NCI-H2171 treated with DMSO at 0.1 percent for 48 hours (cell line): ENCODE measurements around the gene STRIP2.
"Not testable (repeated sequence)": the region's sequence is repeated elsewhere in the genome, so short reads cannot be mapped to it uniquely, and the experiment has no call there.

ENCODE experiments used
- DNase-seq: peaks from one replicate; lab custom pipeline; 2025; lab: John Stamatoyannopoulos, UW

Gene STRIP2

DNA sequence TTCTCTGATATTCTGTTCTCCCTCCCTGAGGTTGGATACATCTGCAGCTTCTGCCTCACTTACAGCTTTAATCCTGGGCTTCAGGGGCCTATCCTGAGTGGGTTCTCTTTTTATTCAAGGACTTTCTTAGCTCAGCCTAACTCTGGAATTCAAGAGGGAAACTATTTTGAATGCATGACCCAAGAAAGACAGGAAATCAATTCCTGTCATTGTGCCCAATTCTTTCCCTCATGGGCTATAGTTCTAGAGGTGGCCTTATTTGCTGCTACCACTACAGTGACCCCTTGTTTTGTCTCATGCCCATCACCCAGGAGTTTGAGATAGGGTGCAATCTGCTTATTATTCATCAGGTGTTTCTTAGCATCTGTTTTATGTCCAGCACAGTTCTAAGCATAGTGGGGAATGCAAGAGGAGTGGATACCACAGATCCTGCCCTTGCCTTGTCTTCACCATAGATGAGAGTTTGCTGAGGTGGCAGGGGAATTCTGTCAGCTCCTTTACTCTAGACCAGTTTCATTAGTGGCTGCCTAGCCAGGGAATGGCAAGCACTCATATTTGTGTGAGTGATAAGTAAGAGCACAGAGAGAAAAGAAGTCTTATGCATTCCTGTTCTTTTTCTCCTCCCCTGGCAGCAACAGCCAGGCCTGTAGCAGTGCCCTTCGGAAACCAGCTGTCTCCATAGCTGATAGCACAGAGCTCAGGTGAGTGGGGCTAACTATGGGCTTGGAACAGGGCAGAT lies 19.4 kb downstream of the STRIP2 start:
- no peak for DNase-seq

DNA sequence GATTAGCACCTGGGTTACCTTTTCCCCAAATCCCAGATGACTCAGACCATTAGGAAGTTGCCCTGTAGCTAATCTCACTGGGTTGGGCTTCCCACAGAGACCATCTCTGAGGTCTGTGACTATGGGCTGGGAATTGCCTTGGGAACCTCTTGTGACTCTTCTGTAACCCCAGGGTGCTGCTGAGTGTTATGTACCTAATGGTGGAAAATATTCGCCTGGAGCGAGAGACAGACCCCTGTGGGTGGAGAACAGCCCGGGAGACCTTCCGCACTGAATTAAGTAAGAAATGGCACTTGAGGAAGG lies 20.0 kb downstream of the STRIP2 start:
- DNase-seq: no peak

DNA sequence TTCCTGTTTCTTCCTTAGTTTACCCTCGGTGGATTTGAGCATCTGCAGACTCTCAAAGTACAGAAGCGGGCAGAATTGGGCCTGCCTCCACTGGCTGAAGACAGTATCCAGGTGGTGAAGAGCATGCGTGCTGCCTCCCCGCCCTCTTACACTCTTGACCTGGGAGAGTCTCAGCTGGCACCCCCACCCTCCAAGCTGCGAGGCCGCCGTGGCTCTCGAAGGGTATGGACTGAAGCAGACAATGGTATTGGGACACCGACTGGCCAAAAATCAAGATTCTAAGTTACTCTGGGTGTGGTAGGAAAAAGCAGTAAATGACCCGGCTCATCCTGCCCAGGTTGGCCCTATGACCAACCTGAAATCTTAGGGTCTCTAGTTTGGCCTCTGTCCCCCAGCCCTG lies 22.2 kb downstream of the STRIP2 start:
- no peak for DNase-seq

DNA sequence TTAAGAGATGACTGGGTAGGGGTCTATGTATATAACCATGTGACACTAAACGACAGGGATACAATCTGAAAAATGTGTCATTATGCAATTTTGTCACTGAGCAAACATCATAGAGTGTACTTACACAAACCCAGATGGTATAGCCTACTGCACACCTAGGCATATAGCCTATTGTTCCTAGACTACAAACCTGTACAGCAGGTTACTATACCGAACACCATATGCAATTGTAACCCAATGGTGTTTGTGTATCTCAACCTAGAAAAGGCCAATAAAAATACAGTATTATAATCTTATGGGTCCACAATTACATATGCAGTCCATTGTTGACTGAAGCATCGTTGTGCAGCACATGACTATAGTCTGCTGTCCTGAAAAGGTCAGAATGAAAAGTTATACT lies 22.9 kb downstream of the STRIP2 start:
- no peak for DNase-seq

DNA sequence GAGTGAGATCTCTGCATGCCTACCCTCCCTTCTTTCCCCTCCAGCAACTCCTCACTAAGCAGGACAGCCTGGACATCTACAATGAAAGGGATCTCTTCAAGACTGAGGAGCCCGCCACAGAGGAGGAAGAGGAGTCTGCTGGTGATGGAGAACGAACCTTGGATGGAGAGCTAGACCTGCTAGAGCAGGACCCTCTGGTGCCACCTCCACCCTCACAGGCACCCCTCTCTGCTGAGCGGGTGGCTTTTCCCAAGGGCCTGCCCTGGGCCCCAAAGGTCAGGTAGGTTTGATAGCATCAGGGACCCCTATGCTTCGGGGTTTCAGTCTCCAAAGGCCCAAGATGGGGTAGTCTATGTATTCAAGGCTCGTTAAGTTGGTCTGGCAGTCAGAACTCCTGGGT lies 23.9 kb downstream of the STRIP2 start:
- no peak for DNase-seq

GRCh38 chr7:129461809-129462208 lies 27.6 kb downstream of the STRIP2 start:
- DNase-seq: no peak

- DNase-seq: no peak
Measured at GRCh38 chr7:129462420-129462819, 28.2 kb downstream of the STRIP2 start.

DNA sequence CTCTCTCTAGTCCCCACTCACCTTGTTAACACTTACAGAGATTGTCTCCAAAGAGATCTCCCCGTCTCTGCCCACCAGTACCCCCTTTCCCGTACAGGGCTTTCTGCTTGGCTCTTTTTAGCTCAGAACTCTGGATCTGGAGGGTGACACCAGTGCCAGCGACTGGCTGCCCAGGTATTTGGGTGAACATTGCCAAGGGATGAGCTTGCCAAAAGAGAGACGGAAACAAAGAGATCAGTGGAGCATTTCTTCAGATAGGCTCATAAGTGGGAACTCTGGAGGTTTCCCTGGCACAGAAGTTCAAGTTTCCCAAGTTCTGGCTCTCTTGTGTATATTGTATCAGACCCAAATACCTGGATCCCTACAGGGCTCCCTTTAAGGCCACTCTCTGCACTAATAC lies 30.0 kb downstream of the STRIP2 start:
- DNase-seq: no peak

DNA sequence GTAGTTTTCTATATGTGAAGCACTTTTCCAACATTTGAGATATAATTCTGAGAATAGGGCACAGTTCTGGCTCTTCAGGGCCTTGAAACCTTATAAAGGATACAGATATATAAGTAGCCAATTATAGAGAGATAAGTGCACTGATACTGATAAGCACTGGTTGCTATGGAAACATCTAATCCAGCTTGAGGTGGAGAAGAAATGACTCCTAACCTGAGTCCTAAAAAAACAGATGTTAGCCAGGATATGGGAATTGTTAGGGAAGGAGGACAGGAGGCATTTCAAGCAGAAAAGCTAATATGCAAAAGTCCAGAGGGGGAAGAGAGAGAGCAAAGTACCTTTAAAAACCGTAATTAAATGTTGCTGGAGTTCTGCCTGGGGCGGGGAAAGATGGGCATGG lies 30.8 kb downstream of the STRIP2 start:
- DNase-seq: no peak

- no peak for DNase-seq
Measured at GRCh38 chr7:129466796-129467195, 32.6 kb downstream of the STRIP2 start.

GRCh38 chr7:129468087-129468486 lies 33.9 kb downstream of the STRIP2 start:
- DNase-seq: no peak

- DNase-seq: no peak
Measured at GRCh38 chr7:129468547-129468946, 34.3 kb downstream of the STRIP2 start.

DNA sequence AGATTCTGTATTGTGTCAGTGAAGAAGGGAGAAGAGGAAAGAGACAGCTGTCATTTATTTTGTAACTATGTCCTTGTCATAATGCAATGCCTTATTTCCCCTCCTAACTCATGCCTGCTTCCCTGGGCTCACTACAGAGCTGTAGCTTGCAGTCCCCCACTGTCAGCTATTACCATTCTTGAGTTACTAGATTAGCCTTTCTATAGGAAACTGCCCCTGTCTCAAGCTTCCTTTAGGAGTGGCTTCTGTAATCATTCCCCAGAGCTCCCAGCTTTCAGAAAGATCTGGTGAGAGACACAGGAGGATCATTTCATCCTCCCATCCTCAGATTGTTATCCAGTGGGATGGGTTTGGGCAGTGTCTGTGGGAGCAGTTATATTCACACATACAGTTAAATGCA lies 35.7 kb downstream of the STRIP2 start:
- DNase-seq: no peak

DNA sequence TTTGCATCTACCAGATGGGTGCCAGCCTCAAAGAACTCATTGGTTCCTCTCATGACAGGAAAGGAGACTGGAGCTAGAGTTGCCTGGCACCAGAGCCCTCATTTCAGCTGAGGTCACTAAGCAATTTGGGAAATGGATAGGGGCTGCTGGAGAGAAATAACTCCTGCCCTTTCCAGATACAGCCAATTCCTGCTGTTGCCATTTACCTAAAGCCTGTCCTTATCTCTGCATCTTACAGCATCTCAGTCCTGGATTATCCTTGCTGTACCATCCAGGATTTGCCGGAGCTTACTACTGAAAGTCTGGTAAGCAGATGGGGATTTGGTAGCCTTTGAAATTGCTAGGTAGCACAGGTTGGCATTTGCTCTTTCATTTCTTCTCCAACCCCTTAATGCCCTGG lies 36.2 kb downstream of the STRIP2 start:
- DNase-seq: no peak

GRCh38 chr7:129471402-129471827 lies 37.2 kb downstream of the STRIP2 start:
- no peak for DNase-seq

- not testable (repeated sequence) for DNase-seq
Measured at GRCh38 chr7:129475931-129476330, 41.7 kb downstream of the STRIP2 start.

GRCh38 chr7:129476398-129476797 lies 42.2 kb downstream of the STRIP2 start:
- not testable (repeated sequence) for DNase-seq

GRCh38 chr7:129479831-129480230 lies 45.6 kb downstream of the STRIP2 start:
- no peak for DNase-seq

GRCh38 chr7:129480674-129481363 lies 46.6 kb downstream of the STRIP2 start:
- no peak for DNase-seq

GRCh38 chr7:129481376-129481775 lies 47.1 kb downstream of the STRIP2 start:
- DNase-seq: not testable (repeated sequence)

GRCh38 chr7:129482781-129483180 lies 48.5 kb downstream of the STRIP2 start:
- no peak for DNase-seq

DNA sequence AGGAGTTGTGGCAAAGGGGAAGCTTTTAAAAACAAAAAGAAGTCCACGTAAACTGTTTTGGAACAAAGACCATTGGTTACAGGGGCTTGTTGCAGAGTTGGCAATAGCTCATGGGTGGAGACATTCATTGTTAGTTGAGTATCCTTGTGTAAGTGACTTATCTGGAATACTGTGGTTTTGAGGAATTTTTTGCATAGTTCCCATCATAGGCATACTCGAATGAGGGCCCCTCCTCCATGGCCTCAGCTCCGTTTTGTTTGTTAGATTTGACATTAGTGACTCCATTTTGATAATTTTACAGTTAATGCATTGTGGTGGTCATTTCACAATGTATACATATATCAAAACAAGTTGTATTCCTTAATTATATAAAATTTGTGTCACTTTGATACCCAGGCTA lies 55.3 kb downstream of the STRIP2 start:
- no peak for DNase-seq

DNA sequence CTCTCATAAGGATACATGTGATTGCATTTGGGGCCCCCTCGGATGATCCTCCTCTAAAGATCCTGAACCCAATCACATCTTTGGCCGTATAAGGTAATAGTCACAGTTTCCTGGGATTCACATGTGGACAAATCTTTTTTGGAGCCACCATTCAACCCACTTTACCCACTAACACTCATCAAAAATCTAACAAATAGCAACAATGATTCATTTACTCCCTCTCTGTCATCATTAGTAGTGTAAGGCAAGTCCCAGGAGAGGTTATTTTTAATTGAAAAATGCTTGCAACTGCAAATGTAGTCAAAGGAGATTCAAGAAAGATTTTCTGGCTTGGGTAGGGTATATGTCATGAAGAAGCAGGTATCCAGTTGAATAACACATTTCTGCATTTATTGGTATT lies 58.2 kb downstream of the STRIP2 start:
- no peak for DNase-seq

DNA sequence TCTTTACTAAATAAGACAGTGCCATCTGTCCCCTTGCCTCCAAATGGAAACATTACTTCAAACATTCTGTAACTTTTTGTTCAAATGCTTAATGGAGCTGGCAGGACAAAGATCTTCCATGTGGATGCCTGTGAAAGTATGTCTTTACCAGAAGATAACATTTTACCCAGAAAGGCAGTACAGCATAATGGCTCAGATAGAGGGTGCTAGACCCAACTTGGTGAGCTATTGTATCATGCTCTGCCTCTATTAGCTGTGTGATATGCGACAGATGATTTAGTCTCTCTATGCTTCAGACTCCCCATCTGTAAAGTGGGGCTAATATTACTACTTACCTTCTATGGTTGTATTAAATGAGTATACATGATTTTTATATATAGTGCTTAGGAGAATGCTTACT lies 59.3 kb downstream of the STRIP2 start:
- no peak for DNase-seq
